Hematopoietic multipotent progenitor cell treated with erythropoietin and hydrocortisone succinate and interleukin-3 and kit ligand, for 6 days (in vitro differentiated cells): Measurements from ENCODE around the gene RUFY3.

Experiments
- DNase-seq: peaks from one replicate; pipeline ENCODE4 v3.0.0-alpha.2; 2015

Gene RUFY3

GRCh38 chr4:70842761-70843435, 121.1 kb downstream of the RUFY3 start:
- DNase-seq, result no peak

- no peak for DNase-seq
These were observed 122.4 kb downstream of the RUFY3 start for GRCh38 chr4:70844180-70844579.

DNA sequence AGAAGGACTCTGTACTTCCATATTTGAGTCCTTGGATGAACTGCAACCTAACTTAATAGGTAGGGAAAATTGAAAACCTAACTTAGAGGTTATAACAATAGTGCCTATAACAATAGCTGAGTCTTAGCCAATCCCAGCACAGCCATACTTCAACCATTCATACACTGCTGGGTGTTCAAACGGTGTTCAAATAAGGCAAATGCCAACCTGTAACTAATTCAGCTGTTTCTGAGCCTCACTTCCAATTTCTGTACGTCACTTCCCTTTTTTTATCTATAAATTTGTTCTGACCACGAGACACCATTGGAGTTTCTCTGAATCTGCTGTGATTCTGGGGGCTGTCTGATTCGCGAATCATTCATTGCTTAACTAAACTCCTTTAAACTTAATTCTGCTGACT, 127.5 kb downstream of the RUFY3 start:
- DNase-seq, result peak; percentile 49

DNA sequence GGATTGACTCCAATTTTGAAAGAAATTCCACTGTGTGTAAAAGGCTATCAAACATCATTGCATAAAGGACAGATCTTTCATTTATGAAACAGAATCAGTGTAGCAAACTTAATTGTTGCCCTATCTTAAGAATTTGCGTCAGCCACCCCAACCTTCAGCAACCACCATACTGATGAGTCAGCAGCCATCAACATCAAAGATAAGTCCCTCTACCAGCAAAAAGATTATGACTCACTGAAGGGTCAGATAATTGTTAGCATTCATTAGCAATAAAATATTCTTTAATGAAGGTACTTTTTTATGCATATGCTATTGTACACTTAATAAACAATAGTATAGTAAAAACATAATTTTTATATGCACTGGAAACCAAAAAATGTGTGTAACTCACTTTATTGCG, 133.7 kb downstream of the RUFY3 start:
- DNase-seq, result peak; percentile 72
